Hindlimb muscle (tissue), 1 donor: Measurements from ENCODE around the gene MRPL37. TPM values are rescaled to one million over a fixed set of nuclear protein-coding genes. Genes with fewer than 3 reads are reported as not detected.
"Not testable (repeated sequence)": the region's sequence is repeated elsewhere in the genome, so short reads cannot be mapped to it uniquely, and the experiment has no call there.

ENCODE experiments used
- DNase-seq: peaks from one replicate; pipeline ENCODE4 v3.0.0-alpha.2; 2013
- polyA plus RNA-seq: library from polyadenylated mRNA; unstranded; fragments of 120-200 nt; gene quantifications from one replicate; pipeline ENCODE4 v1.2.1, GENCODE V29; 2013; ENCODE audit not compliant: insufficient read length

Gene MRPL37
- polyA plus RNA-seq, 1 donor: 65.1 TPM

GRCh38 chr1:54172614-54173599 is 27.1 kb upstream of the MRPL37 start:
- DNase-seq: no peak

DNA sequence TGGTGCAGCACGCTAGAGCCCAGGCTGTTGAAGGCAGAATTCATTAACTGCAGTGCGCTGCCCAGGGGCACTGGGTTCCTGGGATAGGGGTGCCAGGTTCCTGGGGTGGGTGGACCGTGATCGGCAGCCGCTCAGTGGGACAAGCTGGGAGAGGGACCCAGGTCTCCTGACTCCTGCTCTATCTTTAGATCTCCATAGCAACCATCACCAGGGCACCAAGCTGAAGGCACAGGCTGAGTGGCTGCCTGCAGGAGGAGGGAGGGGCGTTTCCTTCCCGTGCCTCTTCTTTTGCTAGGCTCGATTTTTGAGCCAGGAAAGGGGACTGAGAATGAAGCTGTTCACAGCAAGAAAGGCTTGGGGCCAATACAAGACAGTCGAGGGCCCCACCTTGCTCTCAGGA is 26.3 kb upstream of the MRPL37 start:
- no peak for DNase-seq

- no peak for DNase-seq
These were observed 25.9 kb upstream of the MRPL37 start for GRCh38 chr1:54174106-54174505.

- DNase-seq: no peak
These were observed 23.2 kb upstream of the MRPL37 start for GRCh38 chr1:54176621-54177327.

- no peak for DNase-seq
These were observed 22.2 kb upstream of the MRPL37 start for GRCh38 chr1:54177726-54178125.

- no peak for DNase-seq
These were observed 21.5 kb upstream of the MRPL37 start for GRCh38 chr1:54178296-54179070.

DNA sequence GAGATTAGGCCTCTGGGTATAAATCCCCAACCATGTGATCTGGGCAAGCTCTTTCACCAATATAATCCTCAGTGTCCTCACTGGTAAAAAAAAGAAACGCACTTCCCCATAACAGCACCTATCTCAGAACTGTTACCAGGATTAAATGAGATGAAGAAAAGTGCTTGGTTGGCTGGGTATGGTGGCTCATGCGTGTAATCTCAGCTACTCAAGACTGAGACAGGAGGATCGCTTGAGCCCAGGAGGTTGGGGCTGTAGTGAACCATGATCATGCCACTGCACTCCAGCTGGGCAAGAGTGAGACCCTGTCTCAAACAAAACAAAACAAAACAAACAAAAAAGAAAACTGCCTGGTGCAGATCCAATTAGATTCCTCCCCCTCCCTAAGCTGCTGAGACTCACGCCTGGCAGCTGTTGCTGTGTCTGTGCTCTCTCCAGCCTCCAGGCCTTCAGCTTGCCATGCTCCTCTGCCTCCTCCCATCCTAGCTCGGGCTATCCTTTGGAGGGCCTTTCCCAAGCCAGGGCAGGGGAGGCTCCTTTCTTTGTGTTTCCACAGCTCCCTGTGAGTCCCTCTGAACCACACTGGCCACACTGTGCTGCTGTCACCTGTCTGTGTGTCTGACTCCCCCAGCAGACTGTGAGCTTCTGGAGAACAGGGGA is 19.1 kb upstream of the MRPL37 start:
- no peak for DNase-seq

GRCh38 chr1:54186056-54186455 is 13.9 kb upstream of the MRPL37 start:
- no peak for DNase-seq

DNA sequence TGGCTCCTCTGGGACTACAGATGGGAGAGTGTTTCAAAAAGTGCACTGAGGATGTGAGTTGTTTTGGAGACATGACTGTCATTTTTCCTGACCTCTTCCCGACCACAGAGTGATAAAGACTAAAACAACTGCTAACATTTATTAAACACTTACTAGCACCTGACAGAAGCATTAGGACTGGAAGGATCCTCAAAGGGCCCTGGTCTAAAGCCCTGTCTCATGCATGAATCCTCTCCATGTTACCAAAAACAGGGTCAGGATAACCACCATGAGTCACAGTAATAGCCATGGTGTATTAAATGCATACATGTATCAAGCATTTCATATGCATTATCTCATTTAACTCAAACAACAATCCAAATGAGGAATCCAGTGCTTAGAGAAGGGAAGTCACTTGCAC is 11.7 kb upstream of the MRPL37 start:
- DNase-seq: no peak

DNA sequence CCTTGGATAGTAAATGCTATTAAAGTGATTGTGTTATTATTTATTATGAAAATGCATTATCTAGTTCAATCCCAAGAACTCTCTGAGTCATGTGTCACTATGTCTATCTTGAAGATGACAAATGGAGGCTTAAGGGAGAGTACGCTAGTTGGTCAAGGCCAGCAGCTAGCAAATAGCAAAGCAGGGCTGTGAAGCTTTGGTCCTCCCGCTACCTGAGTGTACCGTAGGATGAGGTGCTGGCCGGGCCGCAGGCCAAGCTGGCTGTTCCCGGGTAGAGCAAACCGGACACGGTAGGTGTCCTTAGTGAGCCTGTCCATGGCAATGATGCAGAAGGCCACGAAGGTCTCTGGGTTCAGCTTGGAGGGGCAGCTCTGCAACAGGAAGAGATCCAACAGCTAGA is 9.4 kb upstream of the MRPL37 start:
- no peak for DNase-seq

DNA sequence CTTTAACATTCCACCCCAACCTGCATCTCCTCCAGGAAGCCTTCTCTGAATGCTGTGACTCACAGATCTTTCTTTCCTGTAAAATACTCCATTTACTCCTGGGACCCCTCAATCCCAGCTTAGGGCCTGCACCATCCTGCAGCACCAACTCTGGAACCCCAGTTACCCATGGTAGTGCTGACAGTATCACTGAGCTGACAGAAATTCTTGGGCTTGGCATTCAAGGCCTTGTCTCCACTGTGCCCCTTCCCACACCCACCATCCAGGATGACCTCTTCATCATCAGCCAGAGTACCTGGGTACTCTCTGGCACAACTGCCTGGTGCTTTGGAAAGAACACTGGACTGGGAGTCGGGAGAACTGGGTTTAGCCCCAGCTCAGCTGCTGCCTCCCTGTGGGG is 8.4 kb upstream of the MRPL37 start:
- no peak for DNase-seq

DNA sequence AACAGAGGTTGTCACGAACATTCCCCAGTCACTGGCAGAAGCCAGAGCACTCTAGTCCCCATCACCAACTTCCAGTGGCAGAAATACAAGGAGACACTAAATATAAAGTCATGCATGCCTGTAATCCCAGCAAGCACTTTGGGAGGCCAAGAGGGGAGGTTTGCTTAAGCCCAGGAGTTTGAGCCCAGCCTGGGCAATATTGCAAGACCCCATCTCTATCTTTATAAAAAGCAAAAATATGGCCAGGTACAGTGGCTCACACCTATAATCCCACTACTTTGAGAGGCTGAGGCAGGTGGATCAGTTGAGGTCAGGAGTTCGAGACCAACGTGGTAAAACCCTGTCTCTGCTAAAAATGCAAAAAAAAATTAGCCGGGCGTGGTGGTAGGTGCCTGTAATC is 6.5 kb upstream of the MRPL37 start:
- DNase-seq: no peak

DNA sequence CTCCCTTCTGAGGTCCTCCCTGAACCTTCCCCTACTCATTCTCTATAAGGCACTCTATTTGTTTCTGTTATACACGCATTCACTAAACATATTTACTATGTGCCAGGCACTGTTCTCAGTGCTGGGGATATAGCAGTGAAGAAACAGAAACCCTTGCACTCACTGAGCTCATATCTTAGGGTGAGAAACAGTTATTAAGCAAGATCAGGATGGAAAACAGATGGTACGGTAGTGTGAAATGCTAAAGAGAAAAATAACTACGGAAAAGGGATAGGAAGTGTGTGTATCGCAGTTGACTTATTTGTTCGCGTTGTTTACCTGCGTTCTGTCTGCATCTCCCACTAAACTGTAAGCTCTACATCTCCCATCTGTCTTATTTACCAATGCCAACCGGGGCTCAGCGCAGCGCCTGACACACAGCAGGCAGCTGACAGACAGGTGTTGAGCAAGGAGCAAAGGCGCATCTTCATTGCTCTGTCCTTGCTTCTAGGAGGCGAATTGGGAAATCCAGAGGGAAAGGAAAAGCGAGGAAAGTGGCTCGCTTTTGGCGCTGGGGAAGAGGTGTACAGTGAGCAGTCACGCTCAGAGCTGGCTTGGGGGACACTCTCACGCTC is 709 bp upstream of the MRPL37 start:
- DNase-seq: no peak

GRCh38 chr1:54200519-54200997 is 591 bp downstream of the MRPL37 start:
- no peak for DNase-seq

GRCh38 chr1:54204199-54204598 is 4.2 kb downstream of the MRPL37 start:
- DNase-seq: no peak

- no peak for DNase-seq
These were observed 7.3 kb downstream of the MRPL37 start for GRCh38 chr1:54207287-54207686.

DNA sequence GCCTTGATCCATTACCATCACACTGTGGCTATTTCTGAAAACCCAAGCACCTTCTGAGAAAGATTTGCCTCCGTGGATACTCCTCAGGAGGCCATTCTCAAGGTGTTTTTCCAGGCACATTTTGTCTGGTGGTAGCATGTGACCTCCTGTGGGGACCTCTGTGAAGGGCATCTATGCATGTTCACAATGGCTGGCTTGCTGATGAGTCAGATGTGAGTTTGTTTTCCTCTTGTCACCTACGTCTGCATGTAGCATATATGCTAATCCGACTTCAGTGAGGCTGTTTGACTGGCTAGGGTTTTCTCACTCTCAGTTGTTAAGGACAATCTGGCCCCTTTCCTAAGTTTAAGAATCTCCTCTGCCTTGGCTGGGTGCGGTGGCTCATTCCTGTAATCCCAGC is 7.9 kb downstream of the MRPL37 start:
- DNase-seq: not testable (repeated sequence)

- DNase-seq: no peak
These were observed 12.9 kb downstream of the MRPL37 start for GRCh38 chr1:54212872-54213271.

DNA sequence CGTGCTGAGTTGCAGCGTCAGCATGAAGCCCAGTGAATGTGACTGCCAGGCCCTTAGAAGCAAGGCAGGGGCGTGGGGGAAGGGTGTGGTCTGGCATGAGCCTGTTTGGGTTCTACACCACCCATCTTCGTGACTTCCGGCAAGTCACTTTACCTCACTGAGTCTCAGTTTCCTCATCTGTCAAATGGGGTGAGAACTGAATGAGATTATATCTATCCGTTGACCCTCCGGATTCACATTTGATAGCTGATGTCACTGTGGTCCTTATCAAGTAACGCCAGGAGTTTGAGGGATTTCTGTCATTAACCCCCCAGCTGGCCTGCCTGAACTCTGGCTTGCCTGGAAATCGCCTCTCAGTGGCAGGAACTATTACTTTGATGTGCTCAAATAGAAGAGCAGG is 15.6 kb downstream of the MRPL37 start:
- no peak for DNase-seq

DNA sequence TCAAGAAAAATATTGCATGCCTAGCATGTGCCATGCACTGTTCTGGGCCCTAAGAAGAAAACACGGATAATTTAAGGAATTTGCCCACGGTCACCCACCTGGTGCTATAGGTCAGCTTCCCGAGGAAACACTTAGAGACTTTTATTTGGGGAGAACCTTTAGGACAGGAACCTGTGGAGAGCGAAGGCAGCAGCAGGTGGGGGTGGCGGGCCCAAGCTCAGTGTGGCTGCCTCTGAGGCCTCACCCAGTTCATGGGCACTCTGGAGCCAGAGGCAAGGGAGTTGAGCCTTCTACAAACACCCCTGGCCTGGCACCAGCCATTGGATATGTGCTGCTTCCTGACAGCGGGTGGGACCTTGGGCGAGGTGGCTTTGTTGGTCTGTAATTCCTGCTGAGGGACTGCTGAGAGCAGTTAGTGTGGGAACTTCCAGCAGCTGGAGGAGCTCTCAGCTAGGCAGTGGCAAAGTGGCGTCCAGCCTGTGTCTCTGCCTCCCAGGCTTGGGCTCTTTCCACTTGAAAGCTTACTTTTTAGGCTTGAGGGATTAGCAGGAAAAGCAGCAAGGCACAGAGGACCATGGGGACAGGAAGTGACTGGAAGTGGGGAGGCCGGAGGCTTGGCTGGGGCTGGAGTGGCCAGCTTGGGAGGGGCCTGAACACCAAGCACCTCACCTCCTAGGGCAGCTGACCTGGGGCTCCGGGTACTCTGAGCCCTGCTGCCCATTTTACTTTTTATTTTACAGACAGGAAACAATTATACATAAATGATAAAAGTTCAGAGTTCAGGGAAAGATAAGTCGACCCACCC is 19.1 kb downstream of the MRPL37 start:
- DNase-seq: no peak

DNA sequence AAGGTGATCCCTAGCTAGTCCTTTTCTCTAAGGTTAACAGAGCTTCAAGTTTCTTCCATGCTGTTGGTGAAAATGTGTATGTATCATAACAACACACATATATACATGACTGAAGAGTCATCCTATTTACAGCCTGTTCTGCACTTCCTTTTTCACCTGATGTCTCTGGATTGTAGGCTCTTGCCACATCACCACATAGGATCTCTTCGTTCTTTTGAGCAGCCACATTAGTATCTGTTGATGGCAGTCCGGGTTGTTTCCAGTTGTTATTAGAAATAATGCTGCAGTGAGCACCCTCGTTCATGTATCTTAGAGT is 19.7 kb downstream of the MRPL37 start:
- no peak for DNase-seq
